Hematopoietic multipotent progenitor cell treated with erythropoietin and hydrocortisone succinate and interleukin-3 and kit ligand, for 6 days (in vitro differentiated cells): ENCODE measurements around the gene TBC1D9B.
A peak's percentile ranks its signal among the peaks of the same experiment; 100 is the strongest.
"Not testable (repeated sequence)": the region's sequence is repeated elsewhere in the genome, so short reads cannot be mapped to it uniquely, and the experiment has no call there.

Experiments
- DNase-seq: peaks from one replicate; pipeline ENCODE4 v3.0.0-alpha.2; 2015

TBC1D9B gene

GRCh38 chr5:179883163-179883562 is 24.5 kb downstream of the TBC1D9B start:
- DNase-seq = no peak

- DNase-seq = no peak
Measured at GRCh38 chr5:179882338-179882737, 25.4 kb downstream of the TBC1D9B start.

- DNase-seq = no peak
Measured at GRCh38 chr5:179880848-179881590, 26.7 kb downstream of the TBC1D9B start.

- DNase-seq = no peak
Measured at GRCh38 chr5:179880066-179880650, 27.5 kb downstream of the TBC1D9B start.

- DNase-seq = no peak
Measured at GRCh38 chr5:179879690-179880010, 28.0 kb downstream of the TBC1D9B start.

- DNase-seq = no peak
Measured at GRCh38 chr5:179879003-179879689, 28.6 kb downstream of the TBC1D9B start.

GRCh38 chr5:179878222-179879002 is 29.3 kb downstream of the TBC1D9B start:
- no peak for DNase-seq

- DNase-seq = no peak
Measured at GRCh38 chr5:179876610-179876952, 31.1 kb downstream of the TBC1D9B start.

- DNase-seq = no peak
Measured at GRCh38 chr5:179875741-179876609, 31.7 kb downstream of the TBC1D9B start.

GRCh38 chr5:179874536-179875292 is 33.0 kb downstream of the TBC1D9B start:
- no peak for DNase-seq

- DNase-seq = no peak
Measured at GRCh38 chr5:179874136-179874535, 33.6 kb downstream of the TBC1D9B start.

GRCh38 chr5:179873588-179874110 is 34.0 kb downstream of the TBC1D9B start:
- no peak for DNase-seq

- DNase-seq = no peak
Measured at GRCh38 chr5:179872828-179873575, 34.7 kb downstream of the TBC1D9B start.

- no peak for DNase-seq
Measured at GRCh38 chr5:179872055-179872827, 35.5 kb downstream of the TBC1D9B start.

- not testable (repeated sequence) for DNase-seq
Measured at GRCh38 chr5:179871533-179871932, 36.2 kb downstream of the TBC1D9B start.

- no peak for DNase-seq
Measured at GRCh38 chr5:179870952-179871351, 36.7 kb downstream of the TBC1D9B start.

GRCh38 chr5:179870403-179870903 is 37.2 kb downstream of the TBC1D9B start:
- DNase-seq = peak; percentile 71

GRCh38 chr5:179869641-179870402 is 37.9 kb downstream of the TBC1D9B start:
- no peak for DNase-seq

- DNase-seq = no peak
Measured at GRCh38 chr5:179869101-179869500, 38.6 kb downstream of the TBC1D9B start.
